Mesenchymal stem cell (in vitro differentiated cells and primary cell): Measurements from ENCODE around the gene RASSF8.

Experiments
- DNase-seq: peaks from one replicate; pipeline ENCODE4 v3.0.0-alpha.2; 2013
- H2AFZ ChIP-seq: one replicate; pipeline ENCODE4 v1.6.1; 2013; ENCODE audit warnings: low read depth, mild to moderate bottlenecking, control low read depth, inconsistent platforms, low read length, moderate library complexity
- H2AK5ac ChIP-seq: 2 replicates; pipeline ENCODE4 v1.6.1; 2013; ENCODE audit warnings: low read length, moderate library complexity, mild to moderate bottlenecking, inconsistent platforms; ENCODE audit not compliant: severe bottlenecking
- H2BK120ac ChIP-seq: one replicate; pipeline ENCODE4 v1.6.1; 2013; ENCODE audit warnings: low read depth, mild to moderate bottlenecking, inconsistent platforms, low read length, moderate library complexity
- H2BK12ac ChIP-seq, 2 experiments: one replicate each; pipeline ENCODE4 v1.6.1; 2013; ENCODE audit warnings: inconsistent platforms in 2 of 2, low read length in 2 of 2, mild to moderate bottlenecking in 2 of 2, moderate library complexity in 2 of 2, control low read depth in 1 of 2
- H2BK15ac ChIP-seq: one replicate; pipeline ENCODE4 v1.6.1; 2013; ENCODE audit warnings: mild to moderate bottlenecking, low read depth, inconsistent platforms; ENCODE audit not compliant: poor library complexity, severe bottlenecking
- H2BK5ac ChIP-seq: 2 replicates; pipeline ENCODE4 v1.6.1; 2013; ENCODE audit warnings: low read depth, mild to moderate bottlenecking, low read length, control low read depth, inconsistent platforms; ENCODE audit not compliant: poor library complexity, severe bottlenecking
- H3K14ac ChIP-seq, 2 experiments: one replicate each; pipeline ENCODE4 v1.6.1; 2013; ENCODE audit warnings: inconsistent platforms in 2 of 2, low read length in 2 of 2, control low read depth in 1 of 2, mild to moderate bottlenecking in 1 of 2, moderate library complexity in 1 of 2
- H3K18ac ChIP-seq, 2 experiments: one replicate each; pipeline ENCODE4 v1.6.1; 2013; ENCODE audit warnings: inconsistent platforms in 2 of 2, low read length in 2 of 2, control low read depth in 1 of 2, low read depth in 1 of 2, mild to moderate bottlenecking in 1 of 2
- H3K23ac ChIP-seq, 2 experiments: one replicate each; pipeline ENCODE4 v1.6.1; 2013; ENCODE audit warnings: inconsistent platforms in 2 of 2, low read length in 2 of 2, mild to moderate bottlenecking in 2 of 2, moderate library complexity in 2 of 2, control low read depth in 1 of 2
- H3K27ac ChIP-seq: 2 replicates; pipeline ENCODE4 v1.5.1; 2013; ENCODE audit warnings: mild to moderate bottlenecking, moderate library complexity, low read length, control low read depth, inconsistent platforms; ENCODE audit not compliant: poor library complexity, severe bottlenecking
- H3K27me3 ChIP-seq, 2 experiments: 2 replicates each; pipeline versions ENCODE4 v1.6.1 to v1.7.0; 2013; ENCODE audit warnings: low read length in 2 of 2, mild to moderate bottlenecking in 2 of 2, moderate library complexity in 2 of 2, control low read depth in 1 of 2, inconsistent platforms in 1 of 2; ENCODE audit not compliant: control insufficient read depth in 1 of 2, insufficient read depth in 1 of 2
- H3K36me3 ChIP-seq, 2 experiments: 2 replicates each; pipeline versions ENCODE4 v1.6.1 to v1.7.0; 2013; ENCODE audit warnings: low read length in 2 of 2, control low read depth in 1 of 2, inconsistent platforms in 1 of 2, low read depth in 1 of 2, mild to moderate bottlenecking in 1 of 2; ENCODE audit not compliant: insufficient read depth in 2 of 2, control insufficient read depth in 1 of 2
- H3K4ac ChIP-seq, 2 experiments: one replicate each; pipeline ENCODE4 v1.6.1; 2013; ENCODE audit warnings: inconsistent platforms in 2 of 2, low read length in 2 of 2, mild to moderate bottlenecking in 2 of 2, moderate library complexity in 2 of 2, control low read depth in 1 of 2, low read depth in 1 of 2
- H3K4me1 ChIP-seq: 2 replicates; pipeline ENCODE4 v1.6.1; 2013; ENCODE audit warnings: low read depth, low read length, control low read depth; ENCODE audit not compliant: control insufficient read depth, insufficient read depth
- H3K4me2 ChIP-seq: 2 replicates; pipeline ENCODE4 v1.6.1; 2013; ENCODE audit warnings: low read length, mild to moderate bottlenecking, inconsistent platforms; ENCODE audit not compliant: poor library complexity, severe bottlenecking
- H3K4me3 ChIP-seq, 2 experiments: 2 replicates each; pipeline versions ENCODE4 v1.5.1 to v1.7.0; 2013; ENCODE audit warnings: low read length in 2 of 2, mild to moderate bottlenecking in 2 of 2, control low read depth in 1 of 2, low read depth in 1 of 2; ENCODE audit not compliant: insufficient read depth in 1 of 2
- H3K79me1 ChIP-seq: replicated peaks from 2 replicates; pipeline ENCODE4 v1.6.1; 2013; ENCODE audit warnings: mild to moderate bottlenecking, control low read depth, low read length, inconsistent platforms; ENCODE audit not compliant: poor library complexity, severe bottlenecking
- H3K9ac ChIP-seq: 2 replicates; pipeline ENCODE4 v1.7.0; 2013; ENCODE audit warnings: mild to moderate bottlenecking, low read length, moderate library complexity
- H3K9me3 ChIP-seq: 2 replicates; pipeline ENCODE4 v1.7.0; 2013; ENCODE audit warnings: mild to moderate bottlenecking, low read length; ENCODE audit not compliant: control insufficient read depth
- H4K8ac ChIP-seq: one replicate; pipeline ENCODE4 v1.6.1; 2013; ENCODE audit warnings: inconsistent platforms, mild to moderate bottlenecking, low read length, moderate library complexity
- H4K91ac ChIP-seq: one replicate; pipeline ENCODE4 v1.6.1; 2013; ENCODE audit warnings: mild to moderate bottlenecking, low read length, inconsistent platforms
- WGBS: methylation state at CpG from one replicate; pipeline ENCODE4 v1.1.7; 2013; ENCODE audit warnings: mixed read lengths; 5-methylcytosine and 5-hydroxymethylcytosine counted together

The RASSF8 gene

GRCh38 chr12:26113181-26113654 lies 154.7 kb downstream of the RASSF8 start:
- peak overlapping the region in 1 of 2 experiments; percentile 10 for H2BK12ac ChIP-seq
- peaks cover 1% of the 10 kb centered on the region for H3K79me1 ChIP-seq
- H3K36me3 ChIP-seq = no peaks in the 10 kb centered on the region
- no peaks in the 10 kb centered on the region for H3K9me3 ChIP-seq
- no peak overlapping the region for H2AK5ac ChIP-seq
- DNase-seq = peak; percentile 35
- no peak overlapping the region for H3K23ac ChIP-seq
- WGBS = 4% methylated on average over 6 of the region's 6 CpGs
- H3K4me1 ChIP-seq = peaks cover 6% of the 10 kb centered on the region
- no peak overlapping the region for H4K8ac ChIP-seq
- H3K9ac ChIP-seq = peak overlapping the region; percentile 93
- H4K91ac ChIP-seq = no peak overlapping the region
- no peak overlapping the region for H3K14ac ChIP-seq
- no peaks in the 10 kb centered on the region for H3K27me3 ChIP-seq
- no peak overlapping the region for H3K4ac ChIP-seq
- H2BK5ac ChIP-seq = no peak overlapping the region
- H2BK120ac ChIP-seq = no peak overlapping the region
- no peak overlapping the region for H3K18ac ChIP-seq
- peak overlapping the region; percentile 55 for H3K4me2 ChIP-seq
- no peak overlapping the region for H2BK15ac ChIP-seq
- no peak overlapping the region for H2AFZ ChIP-seq
- no peak overlapping the region for H3K27ac ChIP-seq
- H3K4me3 ChIP-seq = peak overlapping the region in 1 of 2 experiments; percentile 74

GRCh38 chr12:26113853-26114719 lies 155.6 kb downstream of the RASSF8 start:
- no peaks in the 10 kb centered on the region for H3K27me3 ChIP-seq
- peak overlapping the region; percentile 81 for H3K27ac ChIP-seq
- H2BK120ac ChIP-seq = peak overlapping the region; percentile 86
- peak overlapping the region; percentile 59 to 77 for H3K4me3 ChIP-seq
- peak overlapping the region; percentile 93 for H3K9ac ChIP-seq
- peak overlapping the region; percentile 54 to 79 for H3K4ac ChIP-seq
- peak overlapping the region; percentile 63 for H2BK5ac ChIP-seq
- peak overlapping the region; percentile 86 for H2AFZ ChIP-seq
- no peak overlapping the region for H3K14ac ChIP-seq
- peaks cover 1% of the 10 kb centered on the region for H3K79me1 ChIP-seq
- H2BK15ac ChIP-seq = peak overlapping the region; percentile 97
- H3K23ac ChIP-seq = peak overlapping the region in 1 of 2 experiments; percentile 83
- peaks cover 6% of the 10 kb centered on the region for H3K4me1 ChIP-seq
- peak overlapping the region; percentile 94 for H3K4me2 ChIP-seq
- no peaks in the 10 kb centered on the region for H3K36me3 ChIP-seq
- 1% methylated on average over 42 of the region's 72 CpGs for WGBS
- no peaks in the 10 kb centered on the region for H3K9me3 ChIP-seq
- peak; percentile 94 for DNase-seq
- H2BK12ac ChIP-seq = peak overlapping the region; percentile 78 to 94
- no peak overlapping the region for H2AK5ac ChIP-seq
- peak overlapping the region; percentile 25 for H4K91ac ChIP-seq
- peak overlapping the region; percentile 82 to 95 for H3K18ac ChIP-seq
- peak overlapping the region; percentile 52 for H4K8ac ChIP-seq

- peak overlapping the region; percentile 68 for H3K27ac ChIP-seq
- H2BK12ac ChIP-seq = peak overlapping the region in 1 of 2 experiments; percentile 77
- H3K27me3 ChIP-seq = no peaks in the 10 kb centered on the region
- peak overlapping the region; percentile 54 for H2BK15ac ChIP-seq
- no peak overlapping the region for H2BK120ac ChIP-seq
- no peak overlapping the region for H3K14ac ChIP-seq
- H4K91ac ChIP-seq = no peak overlapping the region
- no peak overlapping the region for H2AK5ac ChIP-seq
- DNase-seq = no peak
- no peak overlapping the region for H3K23ac ChIP-seq
- peak overlapping the region; percentile 7 for H4K8ac ChIP-seq
- peak overlapping the region; percentile 93 for H3K9ac ChIP-seq
- no peak overlapping the region for H3K4ac ChIP-seq
- H3K4me2 ChIP-seq = peak overlapping the region; percentile 94
- H3K4me3 ChIP-seq = peak overlapping the region; percentile 59 to 77
- H3K4me1 ChIP-seq = peaks cover 5% of the 10 kb centered on the region
- no peaks in the 10 kb centered on the region for H3K9me3 ChIP-seq
- no peak overlapping the region for H2BK5ac ChIP-seq
- peaks cover 1% of the 10 kb centered on the region for H3K79me1 ChIP-seq
- peak overlapping the region; percentile 86 for H2AFZ ChIP-seq
- WGBS = 46% methylated on average over 13 of the region's 13 CpGs
- peak overlapping the region in 1 of 2 experiments; percentile 77 for H3K18ac ChIP-seq
- H3K36me3 ChIP-seq = no peaks in the 10 kb centered on the region
Observed at GRCh38 chr12:26114720-26115401, 156.4 kb downstream of the RASSF8 start.
